ENCODE measurements around the gene SNX27.

DNA sequence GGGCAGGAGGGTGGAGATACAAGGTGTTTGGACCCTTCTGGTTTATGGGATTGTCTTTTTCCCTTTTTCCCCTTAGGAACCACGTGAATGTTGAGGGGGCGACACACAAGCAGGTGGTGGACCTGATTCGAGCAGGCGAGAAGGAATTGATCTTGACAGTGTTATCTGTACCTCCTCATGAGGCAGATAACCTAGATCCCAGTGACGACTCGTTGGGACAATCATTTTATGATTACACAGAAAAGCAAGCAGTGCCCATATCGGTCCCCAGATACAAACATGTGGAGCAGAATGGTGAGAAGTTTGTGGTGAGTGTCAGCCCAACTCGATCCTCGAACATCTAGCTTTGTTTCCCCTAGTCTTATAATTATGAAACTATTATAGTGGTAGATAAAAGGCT lies 27.0 kb downstream of the SNX27 start:
- TF ChIP-seq, protein P1, sequence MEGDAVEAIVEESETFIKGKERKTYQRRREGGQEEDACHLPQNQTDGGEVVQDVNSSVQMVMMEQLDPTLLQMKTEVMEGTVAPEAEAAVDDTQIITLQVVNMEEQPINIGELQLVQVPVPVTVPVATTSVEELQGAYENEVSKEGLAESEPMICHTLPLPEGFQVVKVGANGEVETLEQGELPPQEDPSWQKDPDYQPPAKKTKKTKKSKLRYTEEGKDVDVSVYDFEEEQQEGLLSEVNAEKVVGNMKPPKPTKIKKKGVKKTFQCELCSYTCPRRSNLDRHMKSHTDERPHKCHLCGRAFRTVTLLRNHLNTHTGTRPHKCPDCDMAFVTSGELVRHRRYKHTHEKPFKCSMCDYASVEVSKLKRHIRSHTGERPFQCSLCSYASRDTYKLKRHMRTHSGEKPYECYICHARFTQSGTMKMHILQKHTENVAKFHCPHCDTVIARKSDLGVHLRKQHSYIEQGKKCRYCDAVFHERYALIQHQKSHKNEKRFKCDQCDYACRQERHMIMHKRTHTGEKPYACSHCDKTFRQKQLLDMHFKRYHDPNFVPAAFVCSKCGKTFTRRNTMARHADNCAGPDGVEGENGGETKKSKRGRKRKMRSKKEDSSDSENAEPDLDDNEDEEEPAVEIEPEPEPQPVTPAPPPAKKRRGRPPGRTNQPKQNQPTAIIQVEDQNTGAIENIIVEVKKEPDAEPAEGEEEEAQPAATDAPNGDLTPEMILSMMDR (IDR thresholded peaks at IDR 0.05): no peak
- no peak for TF ChIP-seq POLR2A (IDR thresholded peaks at IDR 0.05)

Data from right lobe of liver (tissue), 4 donors.